Measurements from ENCODE around the gene CHAD. TPM values are rescaled to one million over a fixed set of nuclear protein-coding genes. Genes with fewer than 3 reads are reported as not detected.
"Not testable (repeated sequence)": the region's sequence is repeated elsewhere in the genome, so short reads cannot be mapped to it uniquely, and the experiment has no call there.

The CHAD gene
- total and polyA plus RNA-seq, 4 donors = 0.14 to 0.37 (median 0.35) TPM; not detected in 1

GRCh38 chr17:50478391-50479381 lies 10.0 kb upstream of the CHAD start, which contains the start of gene RSAD1:
Gene RSAD1 (plus strand): TSS chr17:50478860. CDS start chr17:50478885, 25 bp downstream.
- H3K36me3 ChIP-seq (ENCODE audit: control insufficient read depth in 4 of 4, insufficient read depth in 4 of 4, low read length in 4 of 4) = peaks cover 0 to 17% (median 5%) of the 10 kb centered on the region in 4 donors
- H3K4me1 ChIP-seq (ENCODE audit: control insufficient read depth in 5 of 5, insufficient read depth in 5 of 5, low read length in 5 of 5) = peaks cover 0 to 12% (median 6%) of the 10 kb centered on the region in 5 donors
- peak within 1 kb of the TSS; percentile 90 to 95 for H3K27ac ChIP-seq (ENCODE audit: low read depth in 1 of 2, low read length in 1 of 2)
- whole genome bisulfite sequencing, 2 donors = 3 to 4% methylated on average over 71 to 75 of the region's 75 CpGs
- ATAC-seq (ENCODE audit: insufficient read depth, low FRiP score) = peak; percentile 88
- H3K9ac ChIP-seq (ENCODE audit: insufficient read depth in 1 of 2, low read length in 2 of 2) = peak within 1 kb of the TSS; percentile 59 to 69
- DNase-seq = peak; percentile 92 to 96 (median 93)
- TF ChIP-seq CTCF (IDR thresholded peaks at IDR 0.05; ENCODE audit: control extremely low read depth, extremely low read depth) = peak; percentile 52
- H3K4me3 ChIP-seq = peak within 1 kb of the TSS; percentile 88
- peaks cover 0 to 6% (median 0%) of the 10 kb centered on the region in 3 donors for H3K27me3 ChIP-seq (ENCODE audit: control insufficient read depth in 3 of 3, insufficient read depth in 3 of 3, low read length in 2 of 3)
- H3K9me3 ChIP-seq (ENCODE audit: control insufficient read depth in 4 of 4, insufficient read depth in 3 of 4, low read length in 3 of 4) = no peaks in the 10 kb centered on the region

GRCh38 chr17:50477976-50478375 lies 9.3 kb upstream of the CHAD start:
- peaks cover 0 to 12% (median 6%) of the 10 kb centered on the region in 5 donors for H3K4me1 ChIP-seq (ENCODE audit: control insufficient read depth in 5 of 5, insufficient read depth in 5 of 5, low read length in 5 of 5)
- DNase-seq (no peak), ATAC-seq (ENCODE audit: insufficient read depth, low FRiP score) (no peak)
- peaks cover 0 to 6% (median 0%) of the 10 kb centered on the region in 3 donors for H3K27me3 ChIP-seq (ENCODE audit: control insufficient read depth in 3 of 3, insufficient read depth in 3 of 3, low read length in 2 of 3)
- no peak for TF ChIP-seq CTCF (IDR thresholded peaks at IDR 0.05; ENCODE audit: control extremely low read depth, extremely low read depth)
- peak overlapping the region; percentile 90 to 95 for H3K27ac ChIP-seq (ENCODE audit: low read depth in 1 of 2, low read length in 1 of 2)
- peak overlapping the region in 1 of 2 donors; percentile 69 for H3K9ac ChIP-seq (ENCODE audit: insufficient read depth in 1 of 2, low read length in 2 of 2)
- H3K9me3 ChIP-seq (ENCODE audit: control insufficient read depth in 4 of 4, insufficient read depth in 3 of 4, low read length in 3 of 4) = no peaks in the 10 kb centered on the region
- WGBS, 2 donors = 89 to 92% methylated on average over 7 of the region's 7 CpGs
- H3K4me3 ChIP-seq = no peak overlapping the region
- H3K36me3 ChIP-seq (ENCODE audit: control insufficient read depth in 4 of 4, insufficient read depth in 4 of 4, low read length in 4 of 4) = peaks cover 0 to 12% (median 2%) of the 10 kb centered on the region in 4 donors

GRCh38 chr17:50476545-50477315 lies 8.1 kb upstream of the CHAD start:
- Histone ChIP-seq H3K36me3 (ENCODE audit: control insufficient read depth in 4 of 4, insufficient read depth in 4 of 4, low read length in 4 of 4) (peaks cover 0 to 10% (median 4%) of the 10 kb centered on the region in 4 donors), H3K9ac (ENCODE audit: insufficient read depth in 1 of 2, low read length in 2 of 2) (no peak overlapping the region), H3K4me1 (ENCODE audit: control insufficient read depth in 5 of 5, insufficient read depth in 5 of 5, low read length in 5 of 5) (peaks cover 0 to 12% (median 6%) of the 10 kb centered on the region in 5 donors), H3K4me3 (no peak overlapping the region), H3K27me3 (ENCODE audit: control insufficient read depth in 3 of 3, insufficient read depth in 3 of 3, low read length in 2 of 3) (peaks cover 0 to 6% (median 0%) of the 10 kb centered on the region in 3 donors), H3K27ac (ENCODE audit: low read depth in 1 of 2, low read length in 1 of 2) (no peak overlapping the region), H3K9me3 (ENCODE audit: control insufficient read depth in 4 of 4, insufficient read depth in 3 of 4, low read length in 3 of 4) (no peaks in the 10 kb centered on the region)
- DNase-seq = no peak
- no peak for TF ChIP-seq CTCF (IDR thresholded peaks at IDR 0.05; ENCODE audit: control extremely low read depth, extremely low read depth)
- WGBS, 2 donors = 77 to 85% methylated on average over 18 of the region's 18 CpGs
- ATAC-seq (ENCODE audit: insufficient read depth, low FRiP score) = no peak

GRCh38 chr17:50475775-50476544 lies 7.3 kb upstream of the CHAD start:
- Histone ChIP-seq H3K4me1 (ENCODE audit: control insufficient read depth in 5 of 5, insufficient read depth in 5 of 5, low read length in 5 of 5) (peaks cover 0 to 12% (median 6%) of the 10 kb centered on the region in 5 donors), H3K36me3 (ENCODE audit: control insufficient read depth in 4 of 4, insufficient read depth in 4 of 4, low read length in 4 of 4) (peaks cover 0 to 11% (median 5%) of the 10 kb centered on the region in 4 donors)
- DNase-seq; H3K27me3 ChIP-seq (ENCODE audit: control insufficient read depth in 3 of 3, insufficient read depth in 3 of 3, low read length in 2 of 3); H3K27ac ChIP-seq (ENCODE audit: low read depth in 1 of 2, low read length in 1 of 2); H3K9ac ChIP-seq (ENCODE audit: insufficient read depth in 1 of 2, low read length in 2 of 2); ATAC-seq (ENCODE audit: insufficient read depth, low FRiP score); H3K4me3 ChIP-seq; H3K9me3 ChIP-seq (ENCODE audit: control insufficient read depth in 4 of 4, insufficient read depth in 3 of 4, low read length in 3 of 4): not testable (repeated sequence)
- 34 to 64% methylated on average over 24 to 31 of the region's 33 CpGs for WGBS, 2 donors

Measured in lung (tissue), 12 donors.